K562 (cell line): ENCODE data around the gene RAB13. TPM values are rescaled to one million over a fixed set of nuclear protein-coding genes. Genes with fewer than 3 reads are reported as not detected.

Source experiments
- LEF1 ChIP-seq: fragments of 450-650 bp; IDR thresholded peaks from 2 replicates; pipeline ENCODE4 v1.6.1; 2016; ENCODE audit warnings: mild to moderate bottlenecking
- SIN3B ChIP-seq: fragments of 450-650 bp; IDR thresholded peaks from 2 replicates; pipeline ENCODE4 v1.6.1; 2017; ENCODE audit warnings: low read depth, mild to moderate bottlenecking, moderate library complexity
- TBP ChIP-seq: optimal IDR thresholded peaks from 2 replicates; pipeline ENCODE3; 2011; ENCODE audit warnings: low read depth, low read length, improper control_type of control experiment
- TCFL5 ChIP-seq: fragments of 250-450 bp; sonication (Bioruptor Pico); conservative IDR thresholded peaks from 2 replicates; pipeline ENCODE4 v1.6.1; 2021; ENCODE audit warnings: mild to moderate bottlenecking, moderate library complexity, matching md5 sums
- polyA plus RNA-seq, 8 experiments: library from polyadenylated mRNA; depleted of rRNA in 4 of 8; stranded (reverse) in 5 of 8; unstranded in 3 of 8; fragments of >200 nt; fragmentation: Nextera tagmentation in 2 of 8; fragmentation: Illumina TruSeq in 1 of 8; extraction: Ambion mirVana in 2 of 8; extraction: Trizol in 1 of 8; gene quantifications; 2 replicates each; pipeline versions ENCODE4 v1.2.1 to v1.2.3, GENCODE V29; 2011 to 2014; ENCODE audit warnings: inconsistent platforms in 1 of 8, missing spikeins in 1 of 8
- total RNA-seq, 7 experiments: library from RNA; depleted of rRNA in 6 of 7; stranded (reverse); fragments of >200 nt in 6 of 7; fragmentation: Illumina TruSeq in 2 of 7; extraction: Trizol in 2 of 7; gene quantifications; 2 replicates each; pipeline versions ENCODE4 v1.2.1 to v1.2.3, GENCODE V29; 2011 to 2021; ENCODE audit warnings: low replicate concordance in 1 of 7
- TF ChIP-seq, protein P1 (sequence below), 2 experiments: fragments of 450-650 bp in 1 of 2; IDR thresholded peaks; 2 replicates each; pipeline ENCODE4 v1.6.1; 2011 to 2017; ENCODE audit warnings: low read depth in 2 of 2, antibody characterized with exemption in 1 of 2, borderline replicate concordance in 1 of 2, low read length in 1 of 2, mild to moderate bottlenecking in 1 of 2, mixed read lengths in 1 of 2; ENCODE audit not compliant: control insufficient read depth in 1 of 2
- TF ChIP-seq, protein P2 (sequence below): sonication (generic); formaldehyde crosslinking; IDR thresholded peaks from 2 replicates; pipeline ENCODE4 v1.8.0; 2023; ENCODE audit warnings: mild to moderate bottlenecking, missing genetic modification reagents
- TF ChIP-seq, protein P3 (sequence below), 2 experiments: IDR thresholded peaks; 2 replicates each; pipeline ENCODE4 v1.6.1; 2012; ENCODE audit warnings: improper control_type of control experiment in 2 of 2, low read depth in 2 of 2, low read length in 2 of 2, borderline replicate concordance in 1 of 2

Gene RAB13
- total and polyA plus RNA-seq, 9 of the 15 experiments (the other 6 are each of a cell fraction or from before 2014, with no cell fraction given), result 22.3 to 100 (median 39.8) TPM

DNA sequence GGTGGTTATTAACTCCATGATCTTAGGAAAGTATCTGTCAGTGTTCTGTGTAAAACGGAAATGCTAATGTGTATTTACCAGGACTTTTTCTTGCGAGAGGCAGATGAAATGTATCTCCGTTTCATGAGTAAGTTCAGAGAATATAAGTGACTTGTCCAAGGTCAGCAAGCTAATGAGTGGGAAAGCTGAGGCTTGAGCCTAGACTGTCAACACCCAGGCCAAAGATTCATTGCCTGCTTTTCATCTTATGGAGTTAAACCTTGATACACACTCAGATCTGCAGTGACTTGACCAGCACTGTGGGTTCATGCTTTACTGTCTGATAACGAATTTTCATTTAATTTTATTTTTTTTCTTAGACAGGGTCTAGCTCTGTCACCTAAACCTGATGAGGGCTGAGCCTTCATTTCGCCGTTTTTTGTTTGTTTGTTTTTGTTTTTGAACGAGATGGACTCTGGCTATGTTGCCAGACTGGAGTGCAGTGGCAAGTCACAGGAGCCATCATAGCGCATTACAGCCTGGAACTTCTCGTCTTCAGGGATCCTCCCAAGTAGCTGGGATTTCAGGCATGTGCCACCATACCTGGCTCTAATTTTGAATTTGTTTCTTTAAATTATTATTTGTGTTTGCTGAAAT, 7.7 kb downstream of the RAB13 start (continued):
- TF ChIP-seq, protein P1, sequence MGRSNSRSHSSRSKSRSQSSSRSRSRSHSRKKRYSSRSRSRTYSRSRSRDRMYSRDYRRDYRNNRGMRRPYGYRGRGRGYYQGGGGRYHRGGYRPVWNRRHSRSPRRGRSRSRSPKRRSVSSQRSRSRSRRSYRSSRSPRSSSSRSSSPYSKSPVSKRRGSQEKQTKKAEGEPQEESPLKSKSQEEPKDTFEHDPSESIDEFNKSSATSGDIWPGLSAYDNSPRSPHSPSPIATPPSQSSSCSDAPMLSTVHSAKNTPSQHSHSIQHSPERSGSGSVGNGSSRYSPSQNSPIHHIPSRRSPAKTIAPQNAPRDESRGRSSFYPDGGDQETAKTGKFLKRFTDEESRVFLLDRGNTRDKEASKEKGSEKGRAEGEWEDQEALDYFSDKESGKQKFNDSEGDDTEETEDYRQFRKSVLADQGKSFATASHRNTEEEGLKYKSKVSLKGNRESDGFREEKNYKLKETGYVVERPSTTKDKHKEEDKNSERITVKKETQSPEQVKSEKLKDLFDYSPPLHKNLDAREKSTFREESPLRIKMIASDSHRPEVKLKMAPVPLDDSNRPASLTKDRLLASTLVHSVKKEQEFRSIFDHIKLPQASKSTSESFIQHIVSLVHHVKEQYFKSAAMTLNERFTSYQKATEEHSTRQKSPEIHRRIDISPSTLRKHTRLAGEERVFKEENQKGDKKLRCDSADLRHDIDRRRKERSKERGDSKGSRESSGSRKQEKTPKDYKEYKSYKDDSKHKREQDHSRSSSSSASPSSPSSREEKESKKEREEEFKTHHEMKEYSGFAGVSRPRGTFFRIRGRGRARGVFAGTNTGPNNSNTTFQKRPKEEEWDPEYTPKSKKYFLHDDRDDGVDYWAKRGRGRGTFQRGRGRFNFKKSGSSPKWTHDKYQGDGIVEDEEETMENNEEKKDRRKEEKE (IDR thresholded peaks at IDR 0.05; ENCODE audit: borderline replicate concordance in 1 of 2, control insufficient read depth in 1 of 2, low read depth in 2 of 2, low read length in 1 of 2), result no peak
- TF ChIP-seq, protein P2, sequence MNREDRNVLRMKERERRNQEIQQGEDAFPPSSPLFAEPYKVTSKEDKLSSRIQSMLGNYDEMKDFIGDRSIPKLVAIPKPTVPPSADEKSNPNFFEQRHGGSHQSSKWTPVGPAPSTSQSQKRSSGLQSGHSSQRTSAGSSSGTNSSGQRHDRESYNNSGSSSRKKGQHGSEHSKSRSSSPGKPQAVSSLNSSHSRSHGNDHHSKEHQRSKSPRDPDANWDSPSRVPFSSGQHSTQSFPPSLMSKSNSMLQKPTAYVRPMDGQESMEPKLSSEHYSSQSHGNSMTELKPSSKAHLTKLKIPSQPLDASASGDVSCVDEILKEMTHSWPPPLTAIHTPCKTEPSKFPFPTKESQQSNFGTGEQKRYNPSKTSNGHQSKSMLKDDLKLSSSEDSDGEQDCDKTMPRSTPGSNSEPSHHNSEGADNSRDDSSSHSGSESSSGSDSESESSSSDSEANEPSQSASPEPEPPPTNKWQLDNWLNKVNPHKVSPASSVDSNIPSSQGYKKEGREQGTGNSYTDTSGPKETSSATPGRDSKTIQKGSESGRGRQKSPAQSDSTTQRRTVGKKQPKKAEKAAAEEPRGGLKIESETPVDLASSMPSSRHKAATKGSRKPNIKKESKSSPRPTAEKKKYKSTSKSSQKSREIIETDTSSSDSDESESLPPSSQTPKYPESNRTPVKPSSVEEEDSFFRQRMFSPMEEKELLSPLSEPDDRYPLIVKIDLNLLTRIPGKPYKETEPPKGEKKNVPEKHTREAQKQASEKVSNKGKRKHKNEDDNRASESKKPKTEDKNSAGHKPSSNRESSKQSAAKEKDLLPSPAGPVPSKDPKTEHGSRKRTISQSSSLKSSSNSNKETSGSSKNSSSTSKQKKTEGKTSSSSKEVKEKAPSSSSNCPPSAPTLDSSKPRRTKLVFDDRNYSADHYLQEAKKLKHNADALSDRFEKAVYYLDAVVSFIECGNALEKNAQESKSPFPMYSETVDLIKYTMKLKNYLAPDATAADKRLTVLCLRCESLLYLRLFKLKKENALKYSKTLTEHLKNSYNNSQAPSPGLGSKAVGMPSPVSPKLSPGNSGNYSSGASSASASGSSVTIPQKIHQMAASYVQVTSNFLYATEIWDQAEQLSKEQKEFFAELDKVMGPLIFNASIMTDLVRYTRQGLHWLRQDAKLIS (CRISPR knock-in tag), result no peak
- TF ChIP-seq SIN3B (0 out of 2 replicates have a peak, but pooled peaks have one; percentile 17), TCFL5 (CRISPR knock-in tag) (no peak), LEF1 (0 out of 2 replicates have a peak, but pooled peaks have one; percentile 7), TBP (peak; percentile 28)
- TF ChIP-seq, protein P3, sequence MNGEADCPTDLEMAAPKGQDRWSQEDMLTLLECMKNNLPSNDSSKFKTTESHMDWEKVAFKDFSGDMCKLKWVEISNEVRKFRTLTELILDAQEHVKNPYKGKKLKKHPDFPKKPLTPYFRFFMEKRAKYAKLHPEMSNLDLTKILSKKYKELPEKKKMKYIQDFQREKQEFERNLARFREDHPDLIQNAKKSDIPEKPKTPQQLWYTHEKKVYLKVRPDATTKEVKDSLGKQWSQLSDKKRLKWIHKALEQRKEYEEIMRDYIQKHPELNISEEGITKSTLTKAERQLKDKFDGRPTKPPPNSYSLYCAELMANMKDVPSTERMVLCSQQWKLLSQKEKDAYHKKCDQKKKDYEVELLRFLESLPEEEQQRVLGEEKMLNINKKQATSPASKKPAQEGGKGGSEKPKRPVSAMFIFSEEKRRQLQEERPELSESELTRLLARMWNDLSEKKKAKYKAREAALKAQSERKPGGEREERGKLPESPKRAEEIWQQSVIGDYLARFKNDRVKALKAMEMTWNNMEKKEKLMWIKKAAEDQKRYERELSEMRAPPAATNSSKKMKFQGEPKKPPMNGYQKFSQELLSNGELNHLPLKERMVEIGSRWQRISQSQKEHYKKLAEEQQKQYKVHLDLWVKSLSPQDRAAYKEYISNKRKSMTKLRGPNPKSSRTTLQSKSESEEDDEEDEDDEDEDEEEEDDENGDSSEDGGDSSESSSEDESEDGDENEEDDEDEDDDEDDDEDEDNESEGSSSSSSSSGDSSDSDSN (IDR thresholded peaks at IDR 0.05; ENCODE audit: borderline replicate concordance in 1 of 2, low read depth in 2 of 2, low read length in 2 of 2), result 0 out of 4 replicates have a peak, but pooled peaks of 1 of the 2 experiments have one; percentile 14
